Upper lobe of left lung (tissue), 6 donors: ENCODE results near the gene ASH1L. TPM values are rescaled to one million over a fixed set of nuclear protein-coding genes. Genes with fewer than 3 reads are reported as not detected.
"Not testable (repeated sequence)": the region's sequence is repeated elsewhere in the genome, so short reads cannot be mapped to it uniquely, and the experiment has no call there.

Experiments
- ATAC-seq, 2 donors: fragments of 200-7000 bp; cut with Tn5 transposase; one replicate each; pipeline ENCODE4 v1.9.1; 2022; ENCODE audit warnings: mild to moderate bottlenecking in 2 of 2, moderate library complexity in 2 of 2; ENCODE audit not compliant: low FRiP score in 2 of 2
- DNase-seq, 2 donors: peaks; one replicate each; pipeline ENCODE4 v3.0.0-alpha.2; 2019 to 2020
- H3K27ac ChIP-seq, 4 donors: fragments of 200-600 bp; sonication (generic); one replicate each; pipeline ENCODE4 v1.5.1; 2016 to 2019
- H3K27me3 ChIP-seq, 4 donors: fragments of 200-600 bp; sonication (generic); one replicate each; pipeline ENCODE4 v1.5.1; 2017 to 2019
- H3K36me3 ChIP-seq, 4 donors: fragments of 200-600 bp; sonication (generic); one replicate each; pipeline ENCODE4 v1.5.1; 2016 to 2019
- H3K4me1 ChIP-seq, 4 donors: fragments of 200-600 bp; sonication (generic); one replicate each; pipeline ENCODE4 v1.5.1; 2018 to 2019
- H3K4me3 ChIP-seq, 4 donors: fragments of 200-600 bp; sonication (generic); one replicate each; pipeline ENCODE4 v1.5.1; 2017 to 2019; ENCODE audit warnings: mild to moderate bottlenecking in 2 of 4, moderate library complexity in 1 of 4
- H3K9me3 ChIP-seq, 4 donors: fragments of 200-600 bp; sonication (generic); one replicate each; pipeline ENCODE4 v1.5.1; 2018 to 2019
- CTCF ChIP-seq, 6 experiments: fragments of 450-650 bp in 4 of 6; fragments of 200-600 bp in 2 of 6; sonication (generic) in 2 of 6; IDR thresholded peaks; one replicate each; pipeline ENCODE4 v1.5.1; 2016 to 2019; ENCODE audit warnings: antibody characterized with exemption in 6 of 6
- EP300 ChIP-seq, 4 donors: sonication (generic); formaldehyde crosslinking; IDR thresholded peaks; one replicate each; pipeline ENCODE4 v1.5.1; 2017; ENCODE audit warnings: antibody characterized with exemption in 4 of 4, control low read depth in 2 of 4
- POLR2A ChIP-seq, 4 donors: fragments of 450-650 bp; IDR thresholded peaks; one replicate each; pipeline ENCODE4 v1.5.1; 2016 to 2017; ENCODE audit warnings: antibody characterized with exemption in 4 of 4, mild to moderate bottlenecking in 2 of 4
- POLR2AphosphoS5 ChIP-seq, 2 donors: sonication (generic); formaldehyde crosslinking; IDR thresholded peaks; one replicate each; pipeline ENCODE4 v1.5.1; 2017; ENCODE audit warnings: antibody characterized with exemption in 2 of 2
- WGBS, 2 donors: methylation state at CpG; one replicate each; pipeline ENCODE4 v1.1.5; 2017 to 2018; 5-methylcytosine and 5-hydroxymethylcytosine counted together
- total RNA-seq, 6 donors: library from RNA; depleted of rRNA in 4 of 6; stranded (reverse); fragments of >200 nt in 4 of 6; gene quantifications; one replicate each; pipeline versions ENCODE4 v1.1.0 to v1.2.1, GENCODE V29; 2016 to 2021
- donor health status: DM: no; HTN: no; CAD: no; lungs with moderate emphysema.
- donor health status: DM: no; HTN: yes; CAD: no; lungs with severe emphysema.

Gene ASH1L
- total RNA-seq, 6 donors from 2014 or later = 43.5 to 68.8 (median 55.1) TPM

DNA sequence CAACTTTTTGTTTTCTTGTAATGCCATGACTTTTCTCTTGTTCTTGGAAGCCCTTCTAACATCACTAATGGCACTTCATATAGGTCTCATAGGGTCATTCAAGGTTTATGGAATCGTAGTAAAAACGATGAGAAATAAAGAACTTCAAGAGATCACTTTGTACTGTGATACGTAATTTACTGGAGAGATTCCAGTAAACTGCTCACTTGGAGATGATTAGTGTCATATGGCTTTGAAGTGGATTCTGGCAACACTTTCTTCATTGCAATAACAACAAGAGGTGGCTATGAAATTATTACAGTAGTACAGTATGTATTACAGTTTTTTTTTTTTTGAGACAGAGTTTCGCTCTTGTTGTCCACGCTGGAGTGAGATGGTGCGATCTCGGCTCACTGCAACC, 138.5 kb downstream of the ASH1L start:
- Histone ChIP-seq H3K27me3 (no peaks in the 10 kb centered on the region), H3K36me3 (peaks cover 0 to 10% (median 0%) of the 10 kb centered on the region in 4 donors), H3K4me1 (peaks cover 0 to 4% (median 0%) of the 10 kb centered on the region in 4 donors), H3K9me3 (no peaks in the 10 kb centered on the region), H3K4me3 (no peak overlapping the region), H3K27ac (no peak overlapping the region)
- DNase-seq (no peak), ATAC-seq (no peak)
- TF ChIP-seq CTCF (IDR thresholded peaks at IDR 0.05) = no peak
- no peak for TF ChIP-seq EP300 (IDR thresholded peaks at IDR 0.05)
- no peak for TF ChIP-seq POLR2AphosphoS5 (IDR thresholded peaks at IDR 0.05)
- no peak for TF ChIP-seq POLR2A (IDR thresholded peaks at IDR 0.05)
- WGBS, 2 donors = 91 to 92% methylated on average over 7 of the region's 7 CpGs

- Histone ChIP-seq H3K4me3 (no peak overlapping the region), H3K9me3 (no peaks in the 10 kb centered on the region), H3K36me3 (peaks cover 0 to 10% (median 0%) of the 10 kb centered on the region in 4 donors), H3K27me3 (no peaks in the 10 kb centered on the region), H3K4me1 (peaks cover 0 to 4% (median 0%) of the 10 kb centered on the region in 4 donors), H3K27ac (no peak overlapping the region)
- DNase-seq (no peak), ATAC-seq (no peak)
- TF ChIP-seq POLR2AphosphoS5 (IDR thresholded peaks at IDR 0.05) (no peak), POLR2A (IDR thresholded peaks at IDR 0.05) (no peak), EP300 (IDR thresholded peaks at IDR 0.05) (no peak), CTCF (IDR thresholded peaks at IDR 0.05) (no peak)
- WGBS, 2 donors = 94 to 97% methylated on average over 2 of the region's 2 CpGs
Measured at GRCh38 chr1:155420788-155421187, 141.8 kb downstream of the ASH1L start.

GRCh38 chr1:155411840-155412239, 150.8 kb downstream of the ASH1L start:
- not testable (repeated sequence) for ATAC-seq, H3K27ac ChIP-seq, H3K4me1 ChIP-seq, H3K9me3 ChIP-seq, H3K4me3 ChIP-seq, DNase-seq, H3K27me3 ChIP-seq
- 90 to 92% methylated on average over 8 to 9 of the region's 9 CpGs for WGBS, 2 donors
- H3K36me3 ChIP-seq = peaks cover 0 to 50% (median 12%) of the 10 kb centered on the region in 4 donors

DNA sequence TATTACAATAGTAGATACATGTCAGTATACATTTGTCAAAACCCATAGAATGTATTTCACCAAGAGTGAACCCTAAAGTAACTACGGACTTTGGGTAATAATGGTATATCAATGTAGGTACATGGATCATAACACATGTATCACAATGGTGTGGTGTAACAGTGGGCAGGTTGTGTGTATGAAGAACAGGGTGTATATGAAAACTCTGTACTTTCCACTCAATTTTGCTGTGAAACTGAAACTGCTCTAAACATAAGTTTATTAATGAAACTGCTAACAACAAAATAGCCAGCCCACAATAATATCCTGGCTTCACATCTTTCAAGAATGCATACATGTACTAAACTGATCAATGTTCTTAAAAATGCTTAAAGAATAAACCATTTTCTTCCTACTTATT, 151.7 kb downstream of the ASH1L start:
- ATAC-seq (no peak), DNase-seq (no peak)
- peaks cover 0 to 50% (median 12%) of the 10 kb centered on the region in 4 donors for H3K36me3 ChIP-seq
- H3K9me3 ChIP-seq = no peaks in the 10 kb centered on the region
- WGBS, 2 donors = 97 to 100% methylated on average over 1 of the region's 1 CpG
- no peaks in the 10 kb centered on the region for H3K4me1 ChIP-seq
- H3K4me3 ChIP-seq = no peak overlapping the region
- H3K27ac ChIP-seq = no peak overlapping the region
- TF ChIP-seq POLR2AphosphoS5 (IDR thresholded peaks at IDR 0.05) (no peak), POLR2A (IDR thresholded peaks at IDR 0.05) (no peak), CTCF (IDR thresholded peaks at IDR 0.05) (no peak), EP300 (IDR thresholded peaks at IDR 0.05) (no peak)
- H3K27me3 ChIP-seq = no peaks in the 10 kb centered on the region

DNA sequence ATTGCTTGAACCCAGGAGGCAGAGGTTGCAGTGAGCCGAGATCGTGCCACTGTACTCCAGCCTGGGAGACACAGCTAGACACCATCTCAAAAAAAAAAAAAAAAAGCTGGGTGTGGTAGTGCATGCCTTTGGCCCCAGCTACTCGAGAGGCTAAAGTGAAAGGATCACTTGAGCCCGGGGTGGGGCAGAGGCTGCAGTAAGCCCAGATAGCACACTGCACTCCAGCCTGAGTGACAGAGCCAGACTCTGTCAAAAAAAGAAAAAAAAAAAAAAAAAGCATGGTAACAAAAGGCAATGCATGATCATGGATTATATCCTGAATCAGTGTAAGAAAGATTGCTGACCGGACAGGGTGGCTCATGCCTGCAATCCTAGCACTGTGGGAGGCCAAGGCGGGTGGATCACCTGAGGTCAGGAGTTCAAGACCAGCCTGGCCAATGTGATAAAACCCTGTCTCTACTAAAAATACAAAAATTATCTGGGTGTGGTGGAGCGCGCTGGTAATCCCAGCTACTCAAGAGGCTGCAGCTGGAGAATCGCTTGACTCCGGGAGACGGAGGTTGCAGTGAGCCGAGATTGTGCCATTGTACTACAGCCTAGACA, 165.6 kb downstream of the ASH1L start:
- ATAC-seq = peak; percentile 87 to 93
- DNase-seq = peak in 1 of 2 donors; percentile 91
- H3K27me3 ChIP-seq = no peaks in the 10 kb centered on the region
- peaks cover 0 to 11% (median 7%) of the 10 kb centered on the region in 4 donors for H3K4me1 ChIP-seq
- 57 to 81% methylated on average over 12 of the region's 12 CpGs for WGBS, 2 donors
- no peaks in the 10 kb centered on the region for H3K9me3 ChIP-seq
- H3K27ac ChIP-seq = peak overlapping the region in 3 of 4 donors; percentile 43 to 64 (median 50)
- H3K36me3 ChIP-seq = peaks cover 0 to 36% (median 10%) of the 10 kb centered on the region in 4 donors
- no peak overlapping the region for H3K4me3 ChIP-seq
- TF ChIP-seq POLR2A (IDR thresholded peaks at IDR 0.05) = no peak
- no peak for TF ChIP-seq CTCF (IDR thresholded peaks at IDR 0.05)
- TF ChIP-seq EP300 (IDR thresholded peaks at IDR 0.05) = no peak
- TF ChIP-seq POLR2AphosphoS5 (IDR thresholded peaks at IDR 0.05) = no peak
